HepG2 (cell line): ENCODE data around the gene ASXL1. TPM values are rescaled to one million over a fixed set of nuclear protein-coding genes. Genes with fewer than 3 reads are reported as not detected.

Source experiments
- ASH2L ChIP-seq: fragments of 300-600, 200-600 bp; sonication (generic); IDR thresholded peaks from 2 replicates; pipeline ENCODE4 v1.7.0; 2017; ENCODE audit warnings: low read depth, mild to moderate bottlenecking, moderate library complexity, mixed read lengths, low read length; ENCODE audit not compliant: insufficient read length
- CEBPG ChIP-seq: IDR thresholded peaks from 2 replicates; pipeline ENCODE4 v1.6.1; 2016
- EHMT2 ChIP-seq: fragments of 200-600 bp; sonication (generic); IDR thresholded peaks from 2 replicates; pipeline ENCODE4 v1.7.0; 2017; ENCODE audit warnings: antibody characterized with exemption, low read depth, low read length, borderline replicate concordance
- ETS1 ChIP-seq: sonication (generic); formaldehyde crosslinking; IDR thresholded peaks from 2 replicates; pipeline ENCODE4 v1.4.0; 2020; ENCODE audit warnings: missing genetic modification reagents
- HOXA3 ChIP-seq: sonication (generic); formaldehyde crosslinking; IDR thresholded peaks from 2 replicates; pipeline ENCODE4 v1.5.0; 2020; ENCODE audit warnings: missing genetic modification reagents
- JUNB ChIP-seq: sonication (generic); formaldehyde crosslinking; IDR thresholded peaks from 2 replicates; pipeline ENCODE4 v1.8.0; 2022; ENCODE audit warnings: missing genetic modification reagents, mild to moderate bottlenecking, borderline replicate concordance
- KAT2B ChIP-seq: fragments of 150-350 bp; IDR thresholded peaks from 2 replicates; pipeline ENCODE4 v1.6.1; 2014; ENCODE audit warnings: low read depth, low read length, borderline replicate concordance
- KDM3A ChIP-seq: IDR thresholded peaks from 2 replicates; pipeline ENCODE4 v1.6.1; 2018; ENCODE audit warnings: low read depth, missing compliant biosample characterization
- KLF16 ChIP-seq, 2 experiments: sonication (generic) in 1 of 2; formaldehyde crosslinking in 1 of 2; IDR thresholded peaks; 2 replicates each; pipeline versions ENCODE4 v1.6.1 to v1.8.0; 2016 to 2023; ENCODE audit warnings: missing genetic modification reagents in 2 of 2, missing compliant biosample characterization in 1 of 2
- MTERF4 ChIP-seq: sonication (generic); formaldehyde crosslinking; IDR thresholded peaks from 2 replicates; pipeline ENCODE4 v1.8.0; 2023; ENCODE audit warnings: mild to moderate bottlenecking, missing genetic modification reagents
- NCOR1 ChIP-seq: fragments of 200-600 bp; sonication (generic); IDR thresholded peaks from 2 replicates; pipeline ENCODE4 v1.7.0; 2017; ENCODE audit warnings: antibody characterized with exemption, low read length, borderline replicate concordance
- NFKB2 ChIP-seq: sonication (generic); formaldehyde crosslinking; IDR thresholded peaks from 2 replicates; pipeline ENCODE4 v1.4.0; 2020; ENCODE audit warnings: missing genetic modification reagents, borderline replicate concordance
- SAP130 ChIP-seq: IDR thresholded peaks from 2 replicates; pipeline ENCODE4 v1.6.1; 2016; ENCODE audit warnings: low read depth
- SMC3 ChIP-seq: IDR thresholded peaks from 2 replicates; pipeline ENCODE4 v1.6.1; 2011; ENCODE audit warnings: low read length, improper control_type of control experiment
- TP53 ChIP-seq: sonication (generic); formaldehyde crosslinking; conservative IDR thresholded peaks from 2 replicates; pipeline ENCODE4 v1.4.0; 2020; ENCODE audit warnings: missing genetic modification reagents
- ZNF543 ChIP-seq: sonication (generic); formaldehyde crosslinking; IDR thresholded peaks from 2 replicates; pipeline ENCODE4 v1.4.0; 2020; ENCODE audit warnings: mild to moderate bottlenecking, missing genetic modification reagents
- ZNF792 ChIP-seq: IDR thresholded peaks from 2 replicates; pipeline ENCODE4 v1.6.1; 2016
- polyA plus RNA-seq, 8 experiments: library from polyadenylated mRNA; depleted of rRNA in 3 of 8; stranded (reverse) in 7 of 8; unstranded in 1 of 8; fragments of >200 nt; fragmentation: Illumina TruSeq in 4 of 8; extraction: Trizol in 4 of 8; gene quantifications; 2 replicates each; pipeline versions ENCODE4 v1.2.1 to v1.2.3, GENCODE V29; 2011 to 2016; ENCODE audit warnings: low read depth in 4 of 8, missing spikeins in 1 of 8, mixed read lengths in 1 of 8; ENCODE audit not compliant: insufficient read depth in 1 of 8
- total RNA-seq, 5 experiments: library from RNA; depleted of rRNA; stranded (reverse); fragments of >200 nt; fragmentation: Illumina TruSeq; extraction: Trizol; gene quantifications; 2 replicates each; pipeline ENCODE4 v1.2.3, GENCODE V29; 2016; ENCODE audit warnings: low read depth in 1 of 5
- TF ChIP-seq, protein P1 (sequence below): sonication (generic); formaldehyde crosslinking; IDR thresholded peaks from 2 replicates; pipeline ENCODE4 v1.9.0; 2021; ENCODE audit warnings: missing genetic modification reagents, mild to moderate bottlenecking, borderline replicate concordance
- TF ChIP-seq, protein P2 (sequence below): sonication (generic); formaldehyde crosslinking; IDR thresholded peaks from 2 replicates; pipeline ENCODE4 v1.4.0; 2020; ENCODE audit warnings: missing genetic modification reagents, borderline replicate concordance

Gene ASXL1
- total and polyA plus RNA-seq, 2 of the 13 experiments (the other 11 are each of a cell fraction or from before 2014, with no cell fraction given): 62.1 to 74.8 TPM

DNA sequence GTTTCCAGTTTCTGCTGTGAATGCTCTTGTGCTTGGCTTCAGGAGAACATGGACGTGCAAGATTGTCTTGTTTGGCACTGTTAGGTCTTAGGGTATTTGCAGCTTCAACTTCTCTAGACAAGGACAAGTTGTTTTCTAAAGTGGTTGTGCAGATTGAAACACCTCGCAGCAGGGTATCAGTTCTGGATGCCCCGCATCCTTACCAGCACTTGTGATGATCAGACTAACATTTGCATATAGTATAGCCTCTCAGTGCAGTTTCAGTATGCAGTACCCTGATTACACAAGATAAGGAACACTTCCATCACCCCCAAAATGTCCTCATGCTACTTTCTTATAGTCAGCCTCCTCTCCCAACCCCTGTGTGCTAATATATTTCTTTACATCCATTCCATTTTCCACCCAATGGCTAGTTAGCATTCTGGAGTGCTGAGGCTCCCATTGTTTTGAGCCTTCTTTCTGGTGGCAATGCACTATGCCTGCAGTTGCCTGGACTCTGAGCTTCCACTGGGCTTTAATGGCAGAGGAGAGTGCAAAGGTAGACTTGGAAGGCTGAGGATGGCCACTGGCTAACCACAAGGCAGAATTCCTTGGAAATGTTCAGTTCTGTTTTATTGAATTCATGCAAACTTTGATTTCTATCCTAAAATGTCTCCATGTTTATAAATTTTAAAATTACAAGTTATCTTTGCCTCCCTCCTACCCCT is 45.3 kb upstream of the ASXL1 start (continued):
- TF ChIP-seq MTERF4 (CRISPR knock-in tag) (no peak), ZNF792 (CRISPR knock-in tag) (peak; percentile 67; the same call in 1 of the 2 replicates), NCOR1 (peak; percentile 75; the same call in 1 of the 2 replicates), KLF16 (CRISPR knock-in tag; IDR thresholded peaks at IDR 0.05) (no peak), EHMT2 (peak; percentile 90; the same call in 1 of the 2 replicates), KAT2B (no peak), ZNF543 (CRISPR knock-in tag) (no peak), KDM3A (CRISPR knock-in tag) (0 out of 2 replicates have a peak, but pooled peaks have one; percentile 26), ETS1 (CRISPR knock-in tag) (no peak), HOXA3 (CRISPR knock-in tag) (peak; percentile 53; the same call in 1 of the 2 replicates), JUNB (no peak), SAP130 (peak; percentile 40), CEBPG (CRISPR knock-in tag) (no peak), ASH2L (peak; percentile 35), TP53 (CRISPR knock-in tag) (no peak), NFKB2 (no peak), SMC3 (peak; percentile 54; the same call in 1 of the 2 replicates)
- TF ChIP-seq, protein P1, sequence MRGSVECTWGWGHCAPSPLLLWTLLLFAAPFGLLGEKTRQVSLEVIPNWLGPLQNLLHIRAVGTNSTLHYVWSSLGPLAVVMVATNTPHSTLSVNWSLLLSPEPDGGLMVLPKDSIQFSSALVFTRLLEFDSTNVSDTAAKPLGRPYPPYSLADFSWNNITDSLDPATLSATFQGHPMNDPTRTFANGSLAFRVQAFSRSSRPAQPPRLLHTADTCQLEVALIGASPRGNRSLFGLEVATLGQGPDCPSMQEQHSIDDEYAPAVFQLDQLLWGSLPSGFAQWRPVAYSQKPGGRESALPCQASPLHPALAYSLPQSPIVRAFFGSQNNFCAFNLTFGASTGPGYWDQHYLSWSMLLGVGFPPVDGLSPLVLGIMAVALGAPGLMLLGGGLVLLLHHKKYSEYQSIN (CRISPR knock-in tag): no peak
- TF ChIP-seq, protein P2, sequence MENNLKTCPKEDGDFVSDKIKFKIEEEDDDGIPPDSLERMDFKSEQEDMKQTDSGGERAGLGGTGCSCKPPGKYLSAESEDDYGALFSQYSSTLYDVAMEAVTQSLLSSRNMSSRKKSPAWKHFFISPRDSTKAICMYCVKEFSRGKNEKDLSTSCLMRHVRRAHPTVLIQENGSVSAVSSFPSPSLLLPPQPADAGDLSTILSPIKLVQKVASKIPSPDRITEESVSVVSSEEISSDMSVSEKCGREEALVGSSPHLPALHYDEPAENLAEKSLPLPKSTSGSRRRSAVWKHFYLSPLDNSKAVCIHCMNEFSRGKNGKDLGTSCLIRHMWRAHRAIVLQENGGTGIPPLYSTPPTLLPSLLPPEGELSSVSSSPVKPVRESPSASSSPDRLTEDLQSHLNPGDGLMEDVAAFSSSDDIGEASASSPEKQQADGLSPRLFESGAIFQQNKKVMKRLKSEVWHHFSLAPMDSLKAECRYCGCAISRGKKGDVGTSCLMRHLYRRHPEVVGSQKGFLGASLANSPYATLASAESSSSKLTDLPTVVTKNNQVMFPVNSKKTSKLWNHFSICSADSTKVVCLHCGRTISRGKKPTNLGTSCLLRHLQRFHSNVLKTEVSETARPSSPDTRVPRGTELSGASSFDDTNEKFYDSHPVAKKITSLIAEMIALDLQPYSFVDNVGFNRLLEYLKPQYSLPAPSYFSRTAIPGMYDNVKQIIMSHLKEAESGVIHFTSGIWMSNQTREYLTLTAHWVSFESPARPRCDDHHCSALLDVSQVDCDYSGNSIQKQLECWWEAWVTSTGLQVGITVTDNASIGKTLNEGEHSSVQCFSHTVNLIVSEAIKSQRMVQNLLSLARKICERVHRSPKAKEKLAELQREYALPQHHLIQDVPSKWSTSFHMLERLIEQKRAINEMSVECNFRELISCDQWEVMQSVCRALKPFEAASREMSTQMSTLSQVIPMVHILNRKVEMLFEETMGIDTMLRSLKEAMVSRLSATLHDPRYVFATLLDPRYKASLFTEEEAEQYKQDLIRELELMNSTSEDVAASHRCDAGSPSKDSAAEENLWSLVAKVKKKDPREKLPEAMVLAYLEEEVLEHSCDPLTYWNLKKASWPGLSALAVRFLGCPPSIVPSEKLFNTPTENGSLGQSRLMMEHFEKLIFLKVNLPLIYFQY (CRISPR knock-in tag): no peak
